Stomach (tissue), 9 donors: ENCODE data around the gene KLHL10. TPM values are rescaled to one million over a fixed set of nuclear protein-coding genes. Genes with fewer than 3 reads are reported as not detected.

ENCODE experiments used
- DNase-seq, 2 donors: peaks; one replicate each; pipeline versions ENCODE4 v3.0.0 to v3.0.0-alpha.2; 2013 to 2019
- H3K27ac ChIP-seq, 5 donors: fragments of 200-600 bp in 4 of 5; sonication (generic) in 4 of 5; one replicate each; pipeline ENCODE4 v1.5.1; 2013 to 2019; ENCODE audit warnings: mild to moderate bottlenecking in 1 of 5, moderate library complexity in 1 of 5
- H3K27me3 ChIP-seq, 3 donors: fragments of 200-600 bp; sonication (generic); one replicate each; pipeline ENCODE4 v1.5.1; 2017 to 2019; ENCODE audit warnings: mixed run types in 1 of 3
- H3K36me3 ChIP-seq, 4 donors: fragments of 200-600 bp; sonication (generic); 1 replicate in 3 of 4; 2 replicates in 1 of 4; pipeline ENCODE4 v1.5.1; 2016 to 2019
- H3K4me1 ChIP-seq, 4 donors: fragments of 200-600 bp; sonication (generic); one replicate each; pipeline ENCODE4 v1.5.1; 2016 to 2019
- H3K4me3 ChIP-seq, 4 donors: fragments of 200-600 bp; sonication (generic) in 3 of 4; one replicate each; pipeline ENCODE4 v1.5.1; 2016 to 2019; ENCODE audit warnings: mild to moderate bottlenecking in 1 of 4
- H3K9me3 ChIP-seq, 4 donors: fragments of 200-600 bp; sonication (generic); one replicate each; pipeline ENCODE4 v1.5.1; 2016 to 2019
- EP300 ChIP-seq: sonication (generic); formaldehyde crosslinking; IDR thresholded peaks from one replicate; pipeline ENCODE4 v1.6.1; 2017; ENCODE audit warnings: antibody characterized with exemption
- POLR2A ChIP-seq, 4 donors: fragments of 450-650 bp; IDR thresholded peaks; one replicate each; pipeline ENCODE4 v1.6.1; 2016; ENCODE audit warnings: antibody characterized with exemption in 4 of 4, control low read depth in 2 of 4, mild to moderate bottlenecking in 1 of 4, moderate library complexity in 1 of 4
- POLR2AphosphoS5 ChIP-seq, 3 donors: sonication (generic); formaldehyde crosslinking; IDR thresholded peaks; one replicate each; pipeline ENCODE4 v1.6.1; 2016; ENCODE audit warnings: antibody characterized with exemption in 3 of 3
- WGBS, 5 donors: extraction: QIAGEN DNeasy Blood & Tissue Kit in 3 of 5; methylation state at CpG; one replicate each; pipeline versions ENCODE4 v1.1.5 to v1.1.7; 2013 to 2018; 5-methylcytosine and 5-hydroxymethylcytosine counted together
- intact Hi-C: fragments of 100-400 bp; cut with DNase I; formaldehyde crosslinking; loops from one replicate; pipeline ENCODE4 v1.15.1; 2023; ENCODE audit warnings: low total_unique reads
- polyA plus RNA-seq, 3 donors: library from polyadenylated mRNA; stranded (reverse); fragments of 200-250 nt; gene quantifications; one replicate each; pipeline ENCODE4 v1.2.3, GENCODE V29; 2013
- total RNA-seq, 5 donors: library from RNA; depleted of rRNA; stranded (reverse); fragments of >200 nt; gene quantifications; one replicate each; pipeline versions ENCODE4 v1.1.0 to v1.2.3, GENCODE V29; 2014 to 2016
- TF ChIP-seq, protein P1 (sequence below), 7 experiments: fragments of 450-650 bp in 4 of 7; fragments of 200-600 bp in 3 of 7; sonication (generic) in 3 of 7; IDR thresholded peaks; one replicate each; pipeline ENCODE4 v1.5.1; 2016 to 2019; ENCODE audit warnings: antibody characterized with exemption in 7 of 7, control low read depth in 2 of 7, mild to moderate bottlenecking in 1 of 7
- donor health status: healthy with polysubstance abuse.
- donor health status: Bipolar disorder and iron deficiency.
- donor health status: healthy.

KLHL10 gene
- total and polyA plus RNA-seq, 8 donors, result 0.23 to 1.1 TPM; not detected in 6

DNA sequence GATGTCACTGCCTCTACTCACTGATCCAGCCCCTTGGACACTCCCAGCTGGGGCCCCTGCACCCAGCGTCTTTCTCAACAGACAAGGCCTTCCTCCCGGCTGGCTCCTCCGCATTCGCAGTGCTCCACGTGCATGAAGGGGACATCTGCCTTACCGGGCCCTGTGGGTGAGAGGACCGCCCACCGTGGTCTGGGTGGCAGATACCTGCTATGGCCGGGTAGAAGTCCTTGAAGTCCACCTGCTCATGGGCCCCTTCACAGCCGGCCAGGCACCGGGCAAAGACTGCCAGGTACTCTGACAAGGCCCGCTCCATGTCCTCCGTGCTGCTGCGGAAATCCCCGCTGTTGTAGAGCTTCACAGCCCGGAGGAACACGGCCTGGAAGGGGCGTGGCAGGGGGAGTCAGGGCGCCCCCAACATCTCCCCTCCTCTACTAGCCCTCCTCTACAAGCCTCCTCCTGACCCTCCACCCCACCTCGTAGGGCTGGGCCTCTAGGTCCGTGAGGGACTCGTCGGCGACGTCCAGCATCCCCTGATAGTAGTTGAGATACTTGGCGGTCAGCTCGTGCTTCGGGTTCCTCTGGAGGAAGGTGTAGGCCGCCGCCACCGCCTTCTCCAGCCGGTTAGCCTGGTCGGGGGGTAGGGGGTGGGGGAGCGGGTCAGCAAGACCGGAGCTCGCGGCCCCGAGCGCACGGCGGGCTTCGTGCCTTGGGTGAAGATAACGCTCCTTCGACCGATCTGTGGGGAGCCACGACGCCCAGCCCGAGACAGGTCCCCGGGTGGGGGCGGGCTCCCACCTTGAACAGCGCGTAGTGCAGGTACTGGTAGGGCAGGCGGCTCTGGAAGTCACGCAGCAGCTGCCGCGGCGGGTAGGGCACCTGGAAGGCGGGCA lies 26.7 kb upstream of the KLHL10 start:
- intact Hi-C loops, result no loop called here
- peak in 1 of 2 donors; percentile 30 for DNase-seq
- Histone ChIP-seq H3K36me3 (peaks cover 0 to 21% (median 5%) of the 10 kb centered on the region in 4 donors), H3K27me3 (peaks cover 0 to 12% (median 0%) of the 10 kb centered on the region in 3 donors), H3K9me3 (no peaks in the 10 kb centered on the region), H3K27ac (peak overlapping the region; percentile 58 to 85 (median 77)), H3K4me1 (peaks cover 27 to 50% (median 44%) of the 10 kb centered on the region in 4 donors), H3K4me3 (peak overlapping the region; percentile 65 to 74 (median 69))
- TF ChIP-seq POLR2AphosphoS5 (IDR thresholded peaks at IDR 0.05) (no peak), EP300 (no peak), POLR2A (IDR thresholded peaks at IDR 0.05) (no peak)
- TF ChIP-seq, protein P1, sequence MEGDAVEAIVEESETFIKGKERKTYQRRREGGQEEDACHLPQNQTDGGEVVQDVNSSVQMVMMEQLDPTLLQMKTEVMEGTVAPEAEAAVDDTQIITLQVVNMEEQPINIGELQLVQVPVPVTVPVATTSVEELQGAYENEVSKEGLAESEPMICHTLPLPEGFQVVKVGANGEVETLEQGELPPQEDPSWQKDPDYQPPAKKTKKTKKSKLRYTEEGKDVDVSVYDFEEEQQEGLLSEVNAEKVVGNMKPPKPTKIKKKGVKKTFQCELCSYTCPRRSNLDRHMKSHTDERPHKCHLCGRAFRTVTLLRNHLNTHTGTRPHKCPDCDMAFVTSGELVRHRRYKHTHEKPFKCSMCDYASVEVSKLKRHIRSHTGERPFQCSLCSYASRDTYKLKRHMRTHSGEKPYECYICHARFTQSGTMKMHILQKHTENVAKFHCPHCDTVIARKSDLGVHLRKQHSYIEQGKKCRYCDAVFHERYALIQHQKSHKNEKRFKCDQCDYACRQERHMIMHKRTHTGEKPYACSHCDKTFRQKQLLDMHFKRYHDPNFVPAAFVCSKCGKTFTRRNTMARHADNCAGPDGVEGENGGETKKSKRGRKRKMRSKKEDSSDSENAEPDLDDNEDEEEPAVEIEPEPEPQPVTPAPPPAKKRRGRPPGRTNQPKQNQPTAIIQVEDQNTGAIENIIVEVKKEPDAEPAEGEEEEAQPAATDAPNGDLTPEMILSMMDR (IDR thresholded peaks at IDR 0.05), result no peak
- 26 to 82% (median 32%) methylated on average over 11 to 58 of the region's 58 CpGs for WGBS, 5 donors

DNA sequence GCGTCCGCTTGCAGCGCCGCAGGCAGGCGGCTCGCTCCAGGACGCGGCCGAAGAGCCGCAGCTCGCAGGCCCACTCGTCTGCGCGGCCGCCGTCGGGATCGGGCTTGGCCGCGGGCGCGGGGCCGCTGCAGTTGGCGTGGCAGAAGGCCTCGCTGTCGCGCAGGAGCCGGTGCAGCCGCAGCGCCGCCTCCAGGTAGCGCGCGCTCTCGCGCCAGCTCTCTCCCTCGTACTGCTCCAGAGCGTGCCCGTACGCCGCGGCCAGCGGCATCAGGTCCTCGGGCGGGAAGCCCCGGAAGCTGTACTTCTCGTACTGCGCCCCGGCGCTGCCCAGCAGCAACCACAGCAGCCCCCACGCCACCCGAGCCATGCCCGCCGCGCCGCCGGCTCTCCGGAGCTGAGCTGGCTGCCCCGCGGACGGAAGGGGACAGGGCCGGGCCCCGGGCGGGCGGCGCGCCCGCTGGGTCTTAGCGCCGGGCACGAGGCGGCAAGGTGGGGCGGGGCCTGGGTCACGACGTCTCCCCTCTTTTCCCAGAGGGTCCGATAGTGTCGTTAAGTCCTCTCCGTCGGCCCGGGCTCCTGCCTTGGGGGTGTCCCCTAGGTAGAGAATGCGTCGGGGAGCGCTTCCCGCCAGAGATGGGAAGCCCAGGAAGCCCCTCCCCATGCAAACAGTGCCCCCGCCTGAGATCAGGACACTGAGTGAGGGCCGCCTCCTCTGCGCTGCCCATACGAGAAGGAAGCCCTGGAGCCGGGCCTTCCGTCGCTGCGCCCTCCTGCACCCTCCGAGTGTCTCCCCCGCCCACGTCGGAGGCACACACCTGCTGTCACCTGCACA lies 25.9 kb upstream of the KLHL10 start, which contains the start of gene P3H4:
Gene P3H4 (minus strand): TSS at position 401 of the 832 bp plus-strand sequence. CDS start 34 bp downstream, at position 367.
- Histone ChIP-seq H3K27me3 (peaks cover 0 to 12% (median 0%) of the 10 kb centered on the region in 3 donors), H3K9me3 (no peaks in the 10 kb centered on the region), H3K36me3 (peaks cover 0 to 13% (median 2%) of the 10 kb centered on the region in 4 donors), H3K4me1 (peaks cover 27 to 50% (median 44%) of the 10 kb centered on the region in 4 donors), H3K4me3 (peak within 1 kb of the TSS; percentile 65 to 74 (median 69)), H3K27ac (peak within 1 kb of the TSS; percentile 58 to 85 (median 77))
- intact Hi-C loops, result no loop called here
- peak; percentile 85 to 94 for DNase-seq
- 0 to 1% (median 0%) methylated on average over 44 to 95 of the region's 96 CpGs for WGBS, 5 donors
- TF ChIP-seq EP300, result no peak
- no peak for TF ChIP-seq POLR2A (IDR thresholded peaks at IDR 0.05)
- TF ChIP-seq POLR2AphosphoS5 (IDR thresholded peaks at IDR 0.05), result peak in 1 of 3 donors; percentile 48
- TF ChIP-seq, protein P1 (IDR thresholded peaks at IDR 0.05), result peak in 5 of 7 experiments; percentile 35 to 79 (median 71)

- Histone ChIP-seq H3K36me3 (peaks cover 0 to 10% (median 0%) of the 10 kb centered on the region in 4 donors), H3K4me1 (peaks cover 27 to 50% (median 44%) of the 10 kb centered on the region in 4 donors), H3K27me3 (peaks cover 0 to 12% (median 0%) of the 10 kb centered on the region in 3 donors), H3K9me3 (no peaks in the 10 kb centered on the region), H3K27ac (peak within 1 kb of the TSS; percentile 58 to 85 (median 77)), H3K4me3 (peak within 1 kb of the TSS; percentile 65 to 74 (median 69))
- intact Hi-C loops, result no loop called here
- peak; percentile 39 to 94 for DNase-seq
- 0 to 4% (median 3%) methylated on average over 28 to 35 of the region's 35 CpGs for WGBS, 5 donors
- TF ChIP-seq POLR2AphosphoS5 (IDR thresholded peaks at IDR 0.05) (no peak), POLR2A (IDR thresholded peaks at IDR 0.05) (no peak), EP300 (no peak)
- TF ChIP-seq, protein P1 (IDR thresholded peaks at IDR 0.05), result no peak
Measured at GRCh38 chr17:41812381-41813151, 25.1 kb upstream of the KLHL10 start, which contains the start of gene FKBP10. Gene FKBP10, plus strand, starts transcription at chr17:41813004. Its CDS starts 31 bp downstream, at chr17:41813035.
